Vagina (tissue), 2 donors: ENCODE results near the gene ARSH.

Experiments
- POLR2A ChIP-seq, 2 donors: fragments of 450-650 bp; IDR thresholded peaks; one replicate each; pipeline ENCODE4 v1.6.1; 2017; ENCODE audit warnings: antibody characterized with exemption in 2 of 2, mild to moderate bottlenecking in 2 of 2, moderate library complexity in 2 of 2
- TF ChIP-seq, protein P1 (sequence below), 3 experiments: fragments of 450-650 bp in 2 of 3; fragments of 200-600 bp in 1 of 3; sonication (generic) in 1 of 3; IDR thresholded peaks; one replicate each; pipeline ENCODE4 v1.5.1; 2017 to 2019; ENCODE audit warnings: antibody characterized with exemption in 3 of 3, mild to moderate bottlenecking in 2 of 3, moderate library complexity in 2 of 3

DNA sequence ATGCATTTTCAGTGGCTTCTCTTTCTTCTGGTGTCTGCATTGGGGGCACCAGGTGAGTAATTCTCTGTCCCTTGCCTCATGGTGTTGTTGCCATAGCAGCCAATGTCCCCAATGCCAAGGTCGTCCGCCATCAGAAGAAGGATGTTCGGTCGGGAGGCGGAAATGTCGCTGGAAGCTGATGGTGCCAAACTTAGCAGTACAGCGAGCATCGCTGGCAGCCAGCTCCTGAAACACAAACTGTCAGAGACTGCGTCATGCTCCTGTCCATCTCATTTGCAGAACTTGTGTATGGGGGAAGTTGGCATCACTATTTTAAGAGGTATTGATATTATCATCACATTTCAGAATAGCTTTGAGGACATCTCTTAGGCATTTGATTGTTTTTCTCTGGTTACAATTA lies 48.1 kb upstream of the ARSH start:
- TF ChIP-seq, protein P1, sequence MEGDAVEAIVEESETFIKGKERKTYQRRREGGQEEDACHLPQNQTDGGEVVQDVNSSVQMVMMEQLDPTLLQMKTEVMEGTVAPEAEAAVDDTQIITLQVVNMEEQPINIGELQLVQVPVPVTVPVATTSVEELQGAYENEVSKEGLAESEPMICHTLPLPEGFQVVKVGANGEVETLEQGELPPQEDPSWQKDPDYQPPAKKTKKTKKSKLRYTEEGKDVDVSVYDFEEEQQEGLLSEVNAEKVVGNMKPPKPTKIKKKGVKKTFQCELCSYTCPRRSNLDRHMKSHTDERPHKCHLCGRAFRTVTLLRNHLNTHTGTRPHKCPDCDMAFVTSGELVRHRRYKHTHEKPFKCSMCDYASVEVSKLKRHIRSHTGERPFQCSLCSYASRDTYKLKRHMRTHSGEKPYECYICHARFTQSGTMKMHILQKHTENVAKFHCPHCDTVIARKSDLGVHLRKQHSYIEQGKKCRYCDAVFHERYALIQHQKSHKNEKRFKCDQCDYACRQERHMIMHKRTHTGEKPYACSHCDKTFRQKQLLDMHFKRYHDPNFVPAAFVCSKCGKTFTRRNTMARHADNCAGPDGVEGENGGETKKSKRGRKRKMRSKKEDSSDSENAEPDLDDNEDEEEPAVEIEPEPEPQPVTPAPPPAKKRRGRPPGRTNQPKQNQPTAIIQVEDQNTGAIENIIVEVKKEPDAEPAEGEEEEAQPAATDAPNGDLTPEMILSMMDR (IDR thresholded peaks at IDR 0.05) = no peak
- no peak for TF ChIP-seq POLR2A (IDR thresholded peaks at IDR 0.05)
